HG03460 (cell line): ENCODE results near the gene VAV2.
"Not testable (repeated sequence)": the region's sequence is repeated elsewhere in the genome, so short reads cannot be mapped to it uniquely, and the experiment has no call there.

Experiments
- ATAC-seq: cut with Tn5 transposase; IDR thresholded peaks from one replicate; pipeline ENCODE4 v1.9.1; 2021; ENCODE audit not compliant: unreplicated experiment

Gene VAV2

DNA sequence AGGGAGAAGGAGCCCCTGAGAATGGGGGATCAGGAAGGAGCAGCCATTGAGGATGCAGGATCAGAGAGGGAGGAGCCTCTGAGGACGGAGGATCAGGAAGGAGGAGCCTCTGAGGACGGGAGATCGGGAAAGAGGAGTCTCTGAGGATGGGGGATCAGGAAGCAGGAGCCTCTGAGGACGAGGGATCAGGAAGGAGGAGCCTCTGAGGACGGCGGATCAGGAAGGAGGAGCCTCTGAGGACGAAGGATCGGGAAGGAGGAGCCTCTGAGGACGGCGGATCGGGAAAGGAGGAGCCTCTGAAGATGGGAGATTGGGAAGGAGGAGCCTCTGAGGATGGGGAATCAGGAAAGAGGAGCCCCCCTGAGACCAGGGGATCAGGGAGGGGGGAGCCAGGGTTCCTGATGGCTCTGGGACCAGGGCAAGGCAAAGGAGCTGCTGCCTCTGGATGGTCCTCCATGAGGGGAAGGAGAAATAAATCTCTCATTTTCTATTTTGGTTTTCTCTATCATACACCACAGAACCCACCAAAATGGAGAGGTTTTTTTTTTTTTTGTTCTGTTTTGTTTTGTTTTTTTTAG lies 231.3 kb downstream of the VAV2 start:
- no peak for ATAC-seq

DNA sequence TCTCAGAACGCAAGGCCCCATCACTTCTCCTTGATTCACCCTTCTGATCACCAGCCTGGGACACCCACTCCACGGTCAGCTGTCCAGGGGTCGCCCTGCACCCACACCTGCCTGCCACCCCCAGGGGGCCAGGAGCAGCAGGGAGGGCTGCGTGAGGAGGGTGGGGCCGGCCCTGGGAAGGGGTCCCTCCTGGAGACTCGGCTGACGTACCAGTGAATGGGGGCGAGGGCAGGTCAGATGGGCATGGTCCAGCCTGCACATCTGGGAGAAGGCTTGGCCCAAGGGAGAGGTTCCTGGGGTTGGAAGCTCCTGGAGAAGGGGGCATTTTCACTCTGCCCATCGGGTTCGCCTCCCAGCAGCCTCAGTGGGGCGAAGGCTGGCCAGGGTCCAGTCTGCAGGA lies 232.2 kb downstream of the VAV2 start:
- no peak for ATAC-seq

DNA sequence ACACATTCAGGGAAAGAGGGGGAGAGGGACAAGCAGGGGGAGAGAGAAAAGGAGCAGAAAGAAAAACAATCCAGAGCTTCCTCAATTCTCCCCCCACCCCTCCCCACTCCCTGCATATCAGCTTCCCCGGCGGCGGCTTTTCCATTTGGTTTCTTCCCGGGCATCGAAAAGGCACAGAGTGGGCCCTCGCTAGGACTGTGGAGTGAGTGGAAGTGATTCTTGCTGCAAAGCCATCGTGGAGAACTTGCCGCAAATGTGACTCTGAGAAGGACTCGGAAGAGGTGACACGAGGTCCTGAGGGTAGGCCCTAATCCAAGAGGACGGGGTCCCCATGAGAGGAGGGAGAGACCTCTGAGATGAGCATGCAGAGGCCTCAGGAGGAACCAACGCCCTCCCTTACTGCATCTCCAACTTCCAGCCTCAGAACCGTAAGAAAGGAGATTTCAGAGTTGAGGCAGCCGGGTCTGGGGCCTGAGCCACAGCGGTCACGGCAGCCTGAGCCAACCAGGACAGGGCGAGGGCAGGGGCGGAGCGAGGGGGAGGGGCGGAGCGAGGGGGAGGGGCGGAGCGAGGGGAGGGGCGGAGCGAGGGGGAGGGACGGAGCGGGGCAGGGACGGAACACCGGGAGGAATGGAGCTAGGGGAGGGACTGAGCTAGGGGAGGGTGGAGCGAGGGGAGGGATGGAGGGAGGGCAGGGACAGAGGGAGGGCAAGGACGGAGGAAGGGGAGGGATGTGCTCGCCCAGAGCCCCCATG lies 232.8 kb downstream of the VAV2 start:
- ATAC-seq, result no peak

DNA sequence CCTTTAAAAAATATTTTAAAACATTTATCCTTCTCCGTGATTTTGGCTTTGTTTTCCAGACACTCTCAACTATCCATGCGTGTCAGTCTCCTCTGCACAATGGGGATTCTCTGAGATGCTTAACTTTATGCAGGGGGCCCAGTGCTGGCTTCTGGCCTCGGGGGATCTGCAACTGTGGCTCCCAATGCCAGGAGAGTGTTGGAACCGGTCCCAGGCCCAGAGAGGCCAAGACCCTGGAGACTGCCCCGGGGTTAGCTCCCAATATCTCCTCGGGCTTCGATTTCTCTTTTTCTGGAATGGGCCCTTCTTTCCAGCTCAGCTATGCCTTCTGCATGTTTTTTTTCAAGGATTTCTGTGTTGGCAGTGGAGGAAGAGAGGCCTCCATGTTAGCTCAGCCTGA lies 233.9 kb downstream of the VAV2 start:
- no peak for ATAC-seq

DNA sequence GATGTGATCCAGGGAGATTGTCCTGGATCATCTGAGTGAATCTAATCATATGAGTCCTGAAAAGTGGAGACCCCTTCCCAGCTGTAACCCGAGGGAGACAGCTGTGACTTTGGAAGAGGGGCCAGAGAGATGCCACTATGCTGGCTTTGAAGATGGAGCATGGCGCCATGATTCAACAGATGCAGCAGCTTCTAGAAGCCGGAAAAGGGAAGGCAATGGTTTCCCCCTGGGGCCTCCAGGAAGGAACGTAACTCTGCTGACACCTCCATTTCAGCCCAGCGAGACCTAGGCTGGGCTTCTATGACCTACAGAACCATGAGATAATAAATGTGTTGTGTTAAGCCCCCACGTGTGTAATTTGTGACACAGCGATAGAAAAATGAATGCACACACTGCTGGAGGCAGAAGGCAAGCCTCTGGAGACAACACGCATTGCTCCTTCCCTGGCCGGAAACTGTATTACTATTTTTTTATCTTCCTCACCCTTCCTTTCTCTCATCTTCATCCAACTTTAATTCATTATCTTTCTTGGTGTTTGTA lies 237.4 kb downstream of the VAV2 start:
- no peak for ATAC-seq

DNA sequence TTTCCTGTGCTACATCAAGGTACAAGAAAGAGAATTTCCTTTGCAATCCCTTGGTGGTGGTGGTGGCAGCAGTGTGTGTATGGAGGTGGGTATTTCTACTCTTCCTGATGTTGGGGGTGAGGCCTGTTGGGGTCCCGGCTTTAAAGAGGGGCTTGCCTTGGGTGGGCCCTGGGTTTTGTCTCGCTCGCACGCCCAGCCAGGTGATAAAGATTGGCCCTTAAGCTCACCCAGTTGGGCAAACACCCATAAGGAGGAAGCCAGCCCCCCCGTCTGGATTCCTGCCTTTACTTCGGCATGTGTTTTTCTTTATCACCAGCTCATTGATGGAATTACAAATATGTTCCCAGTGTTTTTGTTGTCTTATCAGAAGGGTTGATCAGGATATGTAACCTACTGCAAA lies 237.9 kb downstream of the VAV2 start:
- no peak for ATAC-seq

DNA sequence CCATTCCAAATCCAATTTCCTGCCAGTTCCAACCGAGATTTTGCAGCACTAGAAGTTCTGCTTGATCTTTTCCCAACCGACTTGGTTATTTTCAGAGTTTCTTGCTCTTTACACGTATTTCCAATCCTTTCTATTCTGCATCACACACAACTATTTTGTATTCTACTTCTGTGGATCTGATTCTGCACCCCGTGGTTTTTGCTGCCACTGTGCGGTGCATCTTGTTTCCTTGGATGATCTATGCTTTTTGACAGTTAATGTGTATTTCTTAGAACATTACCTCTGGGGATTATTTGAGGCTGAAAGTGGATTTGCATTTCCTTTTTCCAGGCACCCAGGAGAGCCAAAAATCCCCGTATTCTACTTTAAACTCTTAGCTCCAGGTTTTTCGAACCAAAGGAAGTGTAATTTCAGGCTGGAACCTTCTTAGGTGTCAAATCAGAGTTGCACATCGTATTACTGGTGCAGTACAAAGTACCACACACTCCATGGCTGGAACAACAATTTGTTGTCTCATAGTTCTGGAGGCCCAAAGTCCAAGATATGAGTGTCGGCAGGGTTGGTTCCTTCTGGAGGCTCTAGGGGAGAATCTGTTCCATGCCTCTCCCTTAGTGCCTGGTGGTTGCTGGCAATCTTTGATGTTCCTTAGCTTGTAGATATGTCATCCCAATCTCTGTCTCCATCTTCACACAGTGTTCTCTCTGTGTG lies 239.2 kb downstream of the VAV2 start:
- no peak for ATAC-seq

DNA sequence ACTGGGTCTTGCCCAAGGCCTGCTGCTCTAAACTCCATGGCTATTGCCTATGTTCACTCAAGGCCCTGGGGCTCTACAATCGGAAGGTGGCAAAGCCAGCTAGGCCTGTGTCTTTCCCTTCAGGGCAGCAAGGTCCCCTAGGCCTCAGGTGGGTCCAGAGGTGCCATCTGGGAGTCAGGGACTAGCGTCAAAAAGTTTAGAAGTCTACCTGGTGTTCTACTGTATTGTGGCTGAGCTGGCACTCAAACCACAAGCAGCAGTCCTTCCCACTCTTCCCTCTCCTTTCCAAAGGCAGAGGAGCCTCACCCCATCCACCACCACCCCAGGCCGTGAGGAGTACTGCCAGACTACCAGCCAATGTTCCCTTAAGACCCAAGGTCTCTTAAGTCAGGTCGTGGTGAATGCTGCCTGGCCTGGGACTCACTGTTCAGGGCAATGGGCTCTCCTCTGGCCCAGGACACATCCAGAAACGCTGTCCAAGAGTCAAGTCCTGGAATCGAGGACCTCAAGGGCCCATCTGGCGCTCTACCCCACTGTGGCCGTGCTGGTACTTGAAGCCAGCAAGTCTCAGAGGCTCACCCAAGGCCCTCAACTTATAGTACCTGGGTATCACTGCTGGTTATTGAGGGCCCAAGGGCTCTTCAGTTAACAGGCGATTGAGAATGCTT lies 241.0 kb downstream of the VAV2 start:
- ATAC-seq, result no peak

DNA sequence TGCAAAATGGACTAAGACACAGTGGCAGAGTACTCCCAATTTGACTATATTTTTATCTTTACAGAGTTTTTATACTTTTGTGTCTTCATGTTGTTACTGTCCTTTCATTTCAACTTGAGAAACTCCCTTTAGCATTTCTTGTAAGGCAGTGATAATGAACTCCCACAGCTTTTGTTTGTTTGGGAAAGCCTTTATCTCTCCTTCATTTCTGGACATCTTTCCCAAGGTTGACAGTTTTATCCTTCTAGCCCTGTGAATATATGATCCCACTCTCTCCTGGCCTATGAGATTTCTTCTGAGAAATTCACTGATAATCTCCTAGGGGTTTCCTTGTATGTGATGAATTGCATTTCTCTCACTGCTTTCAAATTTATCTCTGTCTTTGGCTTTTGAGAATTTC lies 244.8 kb downstream of the VAV2 start:
- no peak for ATAC-seq

DNA sequence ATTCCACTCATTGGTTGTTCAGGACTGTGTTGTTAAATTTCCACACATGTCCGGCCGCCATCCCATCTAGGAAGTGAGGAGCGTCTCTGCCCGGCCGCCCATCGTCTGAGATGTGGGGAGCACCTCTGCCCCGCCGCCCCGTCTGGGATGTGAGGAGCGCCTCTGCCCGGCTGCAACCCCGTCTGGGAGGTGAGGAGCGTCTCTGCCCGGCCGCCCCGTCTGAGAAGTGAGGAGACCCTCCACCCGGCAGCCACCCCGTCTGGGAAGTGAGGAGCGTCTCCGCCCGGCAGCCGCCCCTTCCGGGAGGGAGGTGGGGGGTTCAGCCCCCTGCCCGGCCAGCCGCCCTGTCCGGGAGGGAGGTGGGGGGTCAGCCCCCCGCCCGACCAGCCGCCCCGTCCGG lies 247.6 kb downstream of the VAV2 start:
- not testable (repeated sequence) for ATAC-seq

DNA sequence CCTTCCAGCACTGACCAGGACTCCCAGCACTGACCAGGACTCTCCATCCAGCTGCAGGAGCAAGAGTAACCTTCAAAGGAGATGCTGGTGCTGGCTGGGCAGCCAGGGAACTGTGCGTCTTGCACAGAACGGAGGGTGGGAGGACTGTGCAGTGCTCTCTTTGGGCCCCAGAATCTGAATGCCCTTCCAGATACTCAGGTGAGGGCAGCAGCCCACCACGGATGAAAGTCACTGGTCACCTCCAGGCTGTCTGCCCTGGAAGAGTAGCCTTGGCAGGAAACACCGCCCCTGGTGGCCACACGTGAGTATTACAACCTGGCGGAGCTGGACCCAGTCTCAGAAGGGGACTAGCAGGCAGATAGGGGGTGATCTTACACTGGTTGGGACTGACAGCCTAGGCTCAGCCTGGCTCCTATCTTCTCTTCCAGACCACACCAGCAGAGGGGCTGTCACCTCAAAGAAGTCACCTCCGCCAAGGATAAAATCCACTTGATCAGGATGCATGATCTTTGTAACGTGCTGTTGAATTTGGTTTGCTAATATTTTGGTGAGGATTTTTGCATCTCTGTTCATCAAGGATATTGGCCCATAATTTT lies 249.2 kb downstream of the VAV2 start:
- ATAC-seq, result no peak

DNA sequence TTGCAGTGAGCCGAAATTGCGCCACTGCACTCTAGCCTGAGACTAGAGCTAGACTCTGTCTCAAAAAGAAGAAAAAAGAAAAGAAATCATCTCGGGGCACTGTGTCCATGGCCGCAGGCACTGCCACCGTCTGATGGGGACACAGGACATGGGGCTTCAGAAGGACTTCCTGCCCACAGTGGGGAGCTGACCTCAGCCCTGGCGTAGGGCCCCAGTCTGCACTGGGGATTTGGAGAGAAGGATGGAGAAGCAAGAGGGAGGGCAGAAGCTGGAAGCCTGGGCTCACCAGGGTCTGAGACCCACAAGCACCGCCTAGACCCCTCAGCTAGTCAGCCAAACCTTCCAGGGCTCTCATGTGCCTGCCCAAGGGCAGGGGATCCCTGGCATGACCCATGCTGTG lies 249.9 kb downstream of the VAV2 start:
- no peak for ATAC-seq

DNA sequence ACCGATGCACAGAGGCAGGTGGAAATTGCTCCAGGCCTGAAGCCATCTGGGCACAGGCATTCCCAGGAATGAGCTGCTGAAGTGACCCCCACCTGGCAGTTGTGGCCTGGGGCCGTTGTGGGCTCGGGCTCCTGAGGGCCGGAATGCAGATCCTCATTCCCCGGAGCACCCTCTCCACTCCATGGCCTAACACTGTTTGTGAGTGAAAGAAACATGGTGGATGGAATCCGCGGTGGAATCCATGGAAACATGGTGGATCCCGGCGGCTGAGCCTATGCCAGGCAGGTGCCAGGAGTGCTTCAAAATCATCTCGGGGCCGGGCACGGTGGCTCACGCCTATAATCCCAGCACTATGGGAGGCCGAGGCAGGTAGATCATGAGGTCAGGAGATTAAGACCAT lies 250.4 kb downstream of the VAV2 start:
- ATAC-seq, result no peak

DNA sequence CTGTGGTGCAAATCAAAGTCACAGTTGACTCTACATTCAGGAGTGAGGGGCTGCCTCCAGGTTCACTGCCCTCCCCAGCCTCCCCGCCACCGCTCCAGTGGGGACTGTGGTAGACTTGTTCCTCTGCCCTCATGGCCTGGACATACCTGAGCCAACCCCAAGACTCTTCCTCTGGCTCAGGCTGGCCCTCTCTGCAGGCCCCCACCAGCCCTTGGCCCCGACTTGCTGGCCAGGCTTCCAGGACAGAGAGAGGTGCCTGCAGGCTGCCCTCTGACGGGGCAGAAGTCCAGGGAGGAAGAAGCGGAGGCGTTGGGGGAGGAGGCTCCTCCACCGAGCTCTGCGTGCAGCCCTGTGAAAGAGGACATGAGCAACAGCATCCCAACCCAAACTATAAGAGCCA lies 251.2 kb downstream of the VAV2 start:
- ATAC-seq, result no peak

DNA sequence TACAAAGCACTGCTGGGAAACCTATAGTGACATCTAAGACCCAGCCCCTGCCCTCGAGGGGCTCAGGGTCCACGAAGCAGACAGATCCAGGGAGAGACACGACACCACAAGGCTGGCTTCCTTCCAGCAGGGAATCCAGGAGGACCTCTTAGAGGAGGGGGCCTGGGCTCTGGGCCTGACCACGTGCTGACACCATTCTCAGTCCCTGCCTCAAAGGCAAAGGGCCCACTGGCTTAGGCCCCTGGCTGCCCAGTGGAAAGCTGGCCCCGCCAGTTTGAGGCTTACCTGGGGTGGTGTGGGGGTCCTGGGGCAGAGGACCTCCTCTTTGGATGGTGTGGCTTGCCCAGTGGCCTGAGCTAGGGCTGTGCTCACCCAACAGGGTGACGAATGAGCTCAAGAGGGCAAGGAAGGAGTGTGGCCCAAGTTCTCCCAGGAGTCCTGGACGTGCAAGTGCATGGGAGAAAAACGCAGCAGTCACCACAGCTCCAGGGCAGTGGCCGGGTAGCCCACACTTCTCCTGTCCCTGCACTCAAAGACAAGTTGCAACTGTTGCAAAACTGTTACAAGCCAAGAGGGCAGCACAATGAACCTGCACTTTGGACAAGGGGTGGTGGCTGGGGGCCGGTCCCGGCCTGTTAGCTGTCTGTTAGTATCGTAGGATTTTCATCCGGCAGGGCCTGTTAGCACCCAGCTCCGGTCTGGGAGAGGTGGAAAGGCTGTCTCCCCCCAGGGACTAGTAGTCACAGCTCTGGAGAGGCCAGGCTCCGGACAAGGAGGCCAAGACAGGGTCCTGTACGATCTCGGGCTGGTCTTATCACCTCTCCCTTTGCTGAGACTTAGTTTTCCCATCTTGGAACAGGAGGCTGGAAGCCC lies 252.5 kb downstream of the VAV2 start:
- no peak for ATAC-seq

DNA sequence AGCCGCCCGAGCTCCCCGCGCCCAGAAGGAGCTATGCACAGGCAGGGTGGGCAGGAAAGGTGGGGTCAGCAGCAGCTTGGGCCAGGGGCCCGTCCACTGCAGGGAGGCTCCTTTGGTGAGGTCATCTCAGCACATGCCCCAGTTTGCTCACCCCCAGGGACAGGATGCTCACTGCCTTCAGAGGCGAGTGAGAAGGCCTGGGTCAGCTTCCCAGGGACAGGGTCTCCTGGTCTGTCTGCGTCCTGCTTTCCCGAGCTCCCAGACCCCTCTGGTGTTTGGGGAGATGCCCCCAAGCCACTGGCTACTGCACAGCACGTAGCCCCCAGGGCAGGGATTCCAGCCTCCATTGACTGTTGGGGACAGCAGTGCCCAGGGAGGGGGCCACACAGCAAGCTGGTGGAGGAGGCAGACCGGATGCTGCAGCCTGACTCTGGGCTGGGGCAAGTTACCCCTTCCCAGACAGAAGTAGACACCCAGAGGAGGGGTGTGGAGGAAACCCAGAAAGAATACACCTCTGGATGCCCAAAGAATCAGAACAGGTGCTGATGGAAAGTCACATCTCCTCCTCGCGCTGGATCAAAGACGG lies 253.4 kb downstream of the VAV2 start:
- ATAC-seq, result no peak

DNA sequence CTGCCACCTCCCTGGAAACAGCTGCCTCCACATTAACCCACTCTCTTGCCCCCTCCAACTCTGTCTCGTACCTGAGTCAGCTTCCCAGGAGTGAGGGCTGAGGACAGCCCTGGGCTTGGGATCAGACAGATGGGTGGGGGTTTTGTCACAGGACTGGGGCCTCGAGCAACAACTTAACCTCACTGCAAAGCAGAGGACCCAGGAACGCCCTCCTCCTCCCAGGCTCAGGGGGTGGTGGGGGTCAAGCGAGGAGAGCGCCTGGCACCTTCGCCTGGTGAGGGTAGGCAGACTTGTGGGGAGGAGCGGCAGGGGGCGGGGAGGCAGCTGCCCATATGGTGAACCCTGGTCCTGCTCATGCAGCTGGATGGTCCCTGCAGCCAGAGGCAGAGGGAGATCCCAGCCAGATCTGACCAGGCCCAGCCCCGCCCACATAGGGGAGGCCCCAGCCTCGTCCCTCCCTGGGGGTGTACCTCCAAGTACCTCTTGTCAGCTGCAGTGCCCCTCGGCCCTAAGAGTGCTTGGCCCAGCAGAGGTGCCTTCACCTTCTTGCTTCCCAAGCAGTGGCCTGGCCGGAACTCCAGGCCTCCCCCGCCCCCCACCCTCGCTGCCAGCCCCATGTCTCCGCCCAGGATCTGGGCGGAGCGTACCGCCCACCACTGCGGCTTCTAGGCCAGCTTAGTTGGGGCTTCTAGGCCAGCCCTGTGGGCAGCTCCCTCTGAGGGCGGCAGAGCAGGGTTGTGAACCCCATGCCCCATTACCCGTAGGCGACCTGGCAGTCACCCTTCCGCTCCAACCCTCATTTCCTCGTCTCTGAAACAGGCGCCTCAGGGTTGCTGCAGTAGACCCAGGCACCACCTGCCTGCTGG lies 254.1 kb downstream of the VAV2 start, which contains the start of gene SARDH:
Gene SARDH, minus strand, starts transcription at position 579 of the 866 bp plus-strand sequence. CDS start 4,179 bp downstream, outside the sequence.
- ATAC-seq, result no peak

DNA sequence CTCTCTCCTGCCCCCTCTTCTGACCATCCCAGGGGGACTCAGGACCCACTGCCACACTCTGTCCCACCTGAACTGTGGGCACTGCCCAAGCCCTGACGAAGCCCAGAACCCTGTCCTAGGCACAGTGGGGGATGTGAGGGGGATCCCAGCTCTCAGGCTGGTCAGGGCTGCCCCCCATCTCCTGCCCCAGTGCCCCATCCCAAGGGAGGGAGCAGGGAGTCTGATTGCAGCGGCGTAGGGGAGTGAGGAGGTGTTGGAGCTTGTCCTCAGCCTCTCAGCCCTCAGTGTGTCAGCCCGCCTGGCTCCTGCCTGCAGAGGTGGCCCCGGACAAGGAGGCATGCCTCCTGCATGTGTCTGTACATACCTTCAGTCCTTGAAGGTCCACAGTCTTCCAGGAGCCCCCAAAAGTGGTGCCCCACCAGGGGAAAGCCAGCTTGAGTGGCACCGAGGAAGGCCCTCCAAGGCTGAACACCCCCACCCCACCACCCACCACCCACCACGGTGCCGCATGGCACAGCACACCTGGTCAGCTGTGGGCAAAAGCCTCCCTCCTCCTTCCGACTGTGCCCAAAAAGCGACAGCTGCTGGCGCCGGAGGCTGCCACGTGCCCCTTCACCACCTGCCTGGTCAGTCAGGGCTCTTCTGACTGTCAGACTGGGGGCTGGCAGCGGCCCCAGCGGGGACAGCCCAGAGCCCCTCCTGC lies 254.9 kb downstream of the VAV2 start:
- ATAC-seq, result no peak
